SJSA1 (cell line): Measurements from ENCODE around the gene ATP11C. TPM values are rescaled to one million over a fixed set of nuclear protein-coding genes. Genes with fewer than 3 reads are reported as not detected.
"Not testable (repeated sequence)": the region's sequence is repeated elsewhere in the genome, so short reads cannot be mapped to it uniquely, and the experiment has no call there.

Source experiments
- DNase-seq, 2 experiments: peaks; one replicate each; pipeline ENCODE4 v3.0.0-alpha.2; 2015 to 2020; ENCODE audit warnings: low spot score in 2 of 2, low read depth in 1 of 2
- H3K27ac ChIP-seq: fragments of 250-450 bp; sonication (Bioruptor Pico); 2 replicates; pipeline ENCODE4 v1.5.1; 2020; ENCODE audit warnings: mild to moderate bottlenecking, moderate library complexity
- H3K27me3 ChIP-seq: fragments of 250-450 bp; sonication (Bioruptor Pico); replicated peaks from 2 replicates; pipeline ENCODE4 v1.5.1; 2020; ENCODE audit warnings: mild to moderate bottlenecking, moderate library complexity
- H3K36me3 ChIP-seq: fragments of 250-450 bp; sonication (Bioruptor Pico); 2 replicates; pipeline ENCODE4 v1.5.1; 2020; ENCODE audit warnings: mild to moderate bottlenecking
- H3K4me1 ChIP-seq: fragments of 250-450 bp; sonication (Bioruptor Pico); replicated peaks from 2 replicates; pipeline ENCODE4 v1.6.1; 2021; ENCODE audit warnings: mild to moderate bottlenecking
- H3K4me3 ChIP-seq: fragments of 250-450 bp; sonication (Bioruptor Pico); 2 replicates; pipeline ENCODE4 v1.5.1; 2020; ENCODE audit warnings: mild to moderate bottlenecking
- H3K9me3 ChIP-seq: fragments of 250-450 bp; sonication (Bioruptor Pico); replicated peaks from 2 replicates; pipeline ENCODE4 v1.5.1; 2020; ENCODE audit warnings: mild to moderate bottlenecking
- total RNA-seq: library from RNA; depleted of rRNA; stranded (reverse); fragments of >200 nt; shearing (Covaris generic); gene quantifications from 2 replicates; pipeline ENCODE4 v1.2.3, GENCODE V29; 2014

ATP11C gene
- total RNA-seq, 1 experiment from 2014 or later, result 49.6 TPM

DNA sequence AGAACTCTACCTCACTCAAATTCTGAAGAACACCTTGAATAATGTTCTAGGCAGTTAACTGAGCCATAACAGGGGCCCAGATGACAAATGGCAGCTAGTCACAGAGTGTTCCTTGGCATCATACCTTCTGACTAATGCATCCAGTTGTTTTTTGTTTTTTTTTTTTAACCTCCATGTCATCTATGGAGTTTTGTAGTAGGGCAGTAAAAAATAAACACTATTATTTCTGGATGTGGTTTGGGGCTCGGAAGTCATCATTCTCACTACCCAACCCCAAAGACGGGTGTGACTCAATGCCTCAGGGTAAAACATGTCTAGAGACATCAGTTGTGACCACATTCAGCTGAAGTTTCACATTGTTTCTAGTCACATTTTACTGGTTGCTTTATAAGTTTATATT lies 193.7 kb downstream of the ATP11C start:
- Histone ChIP-seq H3K9me3 (no peaks in the 10 kb centered on the region), H3K27me3 (no peaks in the 10 kb centered on the region), H3K27ac (0 out of 2 replicates have a peak overlapping the region, but pooled peaks have one; percentile 20), H3K4me1 (peaks cover 11% of the 10 kb centered on the region), H3K4me3 (no peak overlapping the region), H3K36me3 (no peaks in the 10 kb centered on the region)
- DNase-seq, result peak; percentile 59 to 63

DNA sequence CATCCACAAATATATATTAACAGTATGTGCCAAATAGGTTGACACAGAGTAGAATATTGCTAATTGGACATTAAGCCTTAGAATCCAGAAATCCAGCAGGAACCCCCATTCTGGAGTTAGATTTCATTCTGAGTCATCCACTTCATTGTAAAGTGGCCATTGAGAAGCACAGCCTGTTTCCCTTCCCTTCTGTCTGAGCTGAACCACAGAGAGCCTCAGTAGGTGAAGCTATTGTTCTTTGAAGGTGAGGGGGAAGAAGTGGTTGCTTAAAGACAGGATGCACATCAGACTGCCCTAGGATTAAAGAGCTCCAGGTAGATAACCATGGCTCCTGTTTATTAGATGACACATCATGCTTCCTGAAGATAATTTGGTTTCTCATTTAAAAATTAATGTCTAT lies 194.3 kb downstream of the ATP11C start:
- DNase-seq, result peak in 1 of 2 experiments; percentile 25
- Histone ChIP-seq H3K9me3 (no peaks in the 10 kb centered on the region), H3K27me3 (no peaks in the 10 kb centered on the region), H3K27ac (0 out of 2 replicates have a peak overlapping the region, but pooled peaks have one; percentile 20), H3K36me3 (no peaks in the 10 kb centered on the region), H3K4me1 (peaks cover 11% of the 10 kb centered on the region), H3K4me3 (no peak overlapping the region)

DNA sequence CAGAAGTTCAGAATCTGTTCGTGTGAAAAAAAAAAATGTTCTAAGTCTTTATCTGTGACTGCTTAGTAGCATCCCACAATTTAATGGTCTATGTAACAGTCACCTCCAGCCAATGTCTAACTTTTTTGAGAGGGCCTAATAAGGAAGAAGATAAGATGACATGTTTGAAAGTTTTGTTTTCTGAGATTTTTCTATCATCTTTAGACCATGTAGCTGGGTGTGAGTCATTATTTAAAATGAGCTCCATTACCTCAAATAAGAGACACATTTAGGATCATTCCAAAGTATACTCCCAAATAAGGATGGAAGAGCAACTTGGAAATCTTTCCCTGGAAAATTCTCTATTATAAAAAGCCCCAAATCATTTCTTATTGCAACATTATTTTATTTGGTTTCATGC lies 196.7 kb downstream of the ATP11C start:
- Histone ChIP-seq H3K27me3 (no peaks in the 10 kb centered on the region), H3K36me3 (no peaks in the 10 kb centered on the region), H3K9me3 (no peaks in the 10 kb centered on the region), H3K27ac (no peak overlapping the region), H3K4me3 (no peak overlapping the region), H3K4me1 (peaks cover 11% of the 10 kb centered on the region)
- no peak for DNase-seq

DNA sequence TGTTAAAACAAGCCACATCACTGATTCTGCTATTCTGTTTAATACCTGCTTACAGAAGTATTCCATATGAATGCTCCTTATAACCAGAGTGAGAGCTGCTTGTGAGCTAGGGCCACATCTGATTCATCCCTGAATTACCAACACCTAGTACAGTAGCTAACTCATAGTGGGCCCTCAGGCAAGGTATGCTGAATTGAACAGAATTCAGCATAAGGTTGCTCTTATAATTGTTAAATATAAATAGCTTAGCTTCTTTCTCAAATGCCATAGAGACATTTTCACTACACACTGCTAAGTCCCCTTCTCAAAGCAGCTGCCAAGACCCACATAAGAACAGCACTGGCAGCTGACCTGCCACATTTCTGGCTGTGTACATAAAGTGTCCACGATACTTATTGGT lies 197.9 kb downstream of the ATP11C start:
- no peak for DNase-seq
- H3K4me1 ChIP-seq, result peaks cover 11% of the 10 kb centered on the region
- no peaks in the 10 kb centered on the region for H3K27me3 ChIP-seq
- no peak overlapping the region for H3K27ac ChIP-seq
- H3K9me3 ChIP-seq, result no peaks in the 10 kb centered on the region
- no peaks in the 10 kb centered on the region for H3K36me3 ChIP-seq
- H3K4me3 ChIP-seq, result no peak overlapping the region

DNA sequence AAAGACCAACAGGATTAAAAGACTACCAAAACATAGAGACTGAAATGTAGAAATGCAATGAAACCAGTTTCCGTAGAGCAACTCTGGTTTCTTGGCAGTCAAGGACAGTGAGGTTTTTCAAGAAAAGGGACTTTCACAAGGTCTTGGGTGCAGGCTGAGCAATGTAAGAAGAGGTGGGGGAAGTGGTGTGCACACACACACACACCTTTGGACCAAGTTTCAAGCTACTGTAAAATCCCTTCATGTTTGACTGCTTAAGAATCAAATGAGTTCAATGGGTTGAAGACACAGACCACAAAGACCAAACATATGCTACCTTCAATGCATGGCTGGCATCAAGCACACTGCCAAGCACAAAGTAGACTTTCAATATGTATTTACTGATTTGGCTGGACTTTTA lies 207.1 kb downstream of the ATP11C start:
- Histone ChIP-seq H3K9me3 (no peaks in the 10 kb centered on the region), H3K4me1 (no peaks in the 10 kb centered on the region), H3K27me3 (no peaks in the 10 kb centered on the region), H3K36me3 (no peaks in the 10 kb centered on the region), H3K27ac (no peak overlapping the region), H3K4me3 (no peak overlapping the region)
- DNase-seq, result no peak

DNA sequence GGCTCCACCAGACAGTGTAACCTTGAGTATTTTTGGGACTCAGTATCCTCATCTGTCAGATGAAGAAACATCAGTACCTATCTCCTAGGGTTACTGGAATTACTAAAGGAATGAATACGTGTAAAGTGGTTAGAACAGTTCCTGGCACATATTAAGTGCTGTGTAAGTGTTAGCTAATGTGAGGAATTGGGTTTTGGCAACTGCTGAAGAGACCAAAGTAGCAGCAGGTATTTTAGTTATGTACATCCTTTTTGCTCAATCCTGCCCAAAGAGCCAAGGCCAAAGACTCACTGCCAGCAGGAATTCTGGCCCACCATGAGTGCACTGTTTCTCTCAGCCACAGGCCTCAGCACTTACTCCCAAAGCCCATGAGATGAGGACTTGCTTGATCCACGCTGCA lies 208.2 kb downstream of the ATP11C start:
- Histone ChIP-seq H3K27me3 (no peaks in the 10 kb centered on the region), H3K4me3 (no peak overlapping the region), H3K36me3 (no peaks in the 10 kb centered on the region), H3K27ac (no peak overlapping the region), H3K9me3 (no peaks in the 10 kb centered on the region), H3K4me1 (peaks cover 9% of the 10 kb centered on the region)
- DNase-seq, result no peak

DNA sequence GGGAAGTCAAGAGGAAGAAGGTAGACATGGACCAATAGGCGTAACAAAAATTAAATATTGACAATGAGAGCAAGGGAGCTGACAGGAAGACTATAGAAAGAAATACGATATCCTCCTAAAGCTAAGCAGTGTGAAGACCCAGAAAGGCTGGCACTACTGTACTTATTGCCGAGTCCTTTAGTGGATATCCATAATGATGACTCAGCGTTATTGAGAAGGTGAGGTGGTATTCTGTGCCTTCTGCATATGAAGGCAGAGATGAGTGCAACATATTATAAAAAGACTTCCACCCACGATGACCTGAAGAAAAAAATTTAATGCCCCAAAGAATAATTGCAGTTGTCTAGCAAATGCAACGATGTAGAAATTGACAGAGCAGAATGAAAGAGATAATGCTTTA lies 211.9 kb downstream of the ATP11C start:
- Histone ChIP-seq H3K27me3 (no peaks in the 10 kb centered on the region), H3K4me3 (no peak overlapping the region), H3K27ac (no peak overlapping the region), H3K9me3 (no peaks in the 10 kb centered on the region), H3K36me3 (no peaks in the 10 kb centered on the region), H3K4me1 (peaks cover 10% of the 10 kb centered on the region)
- no peak for DNase-seq

DNA sequence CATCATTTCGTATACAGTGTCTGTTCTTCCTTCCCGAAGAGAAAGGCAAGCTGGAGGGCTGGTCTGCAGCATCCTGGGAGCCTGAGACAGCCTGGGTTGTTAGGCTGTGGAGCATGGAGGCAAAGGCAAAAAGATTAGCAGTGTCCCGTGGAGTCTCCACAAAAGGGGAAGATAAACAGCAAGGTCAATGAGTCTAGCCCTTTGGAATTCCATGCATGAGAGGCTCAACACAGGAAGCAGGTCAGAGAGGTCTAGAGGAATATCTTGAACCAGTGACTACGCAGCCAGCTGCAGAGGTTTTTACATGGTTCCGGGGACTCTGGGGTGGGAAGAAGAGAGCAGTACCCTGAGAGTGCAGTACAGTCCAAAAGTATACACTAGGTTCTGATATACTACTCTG lies 212.7 kb downstream of the ATP11C start:
- no peaks in the 10 kb centered on the region for H3K36me3 ChIP-seq
- peak overlapping the region; percentile 61 for H3K27ac ChIP-seq
- H3K4me3 ChIP-seq, result no peak overlapping the region
- H3K9me3 ChIP-seq, result no peaks in the 10 kb centered on the region
- DNase-seq, result peak; percentile 54 to 63
- no peaks in the 10 kb centered on the region for H3K27me3 ChIP-seq
- H3K4me1 ChIP-seq, result peaks cover 10% of the 10 kb centered on the region

DNA sequence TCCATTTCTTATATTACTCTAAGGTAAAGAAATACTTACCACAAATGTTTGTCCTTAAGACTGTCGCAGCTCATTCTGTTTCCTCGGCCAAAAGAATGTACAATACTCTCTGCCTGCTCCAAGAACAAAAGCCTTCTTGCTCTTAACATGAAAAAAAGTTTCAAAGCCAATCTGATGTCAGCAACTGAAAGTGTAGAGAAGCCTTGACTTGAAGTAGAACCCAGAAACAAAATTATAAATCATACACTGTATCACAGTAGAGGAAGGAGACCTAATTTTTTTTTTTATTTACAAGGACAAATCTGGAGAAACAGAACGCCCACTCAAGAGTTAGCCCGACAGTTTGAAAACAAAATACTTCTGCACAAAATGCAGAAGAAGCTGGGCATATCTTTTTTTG lies 224.8 kb downstream of the ATP11C start, which contains the start of gene MCF2:
TSS of gene MCF2 (minus strand) at position 101 of the 400 bp plus-strand sequence. CDS start 56,423 bp downstream, outside the sequence.
- H3K4me3 ChIP-seq, result no peak within 1 kb of the TSS
- no peaks in the 10 kb centered on the region for H3K36me3 ChIP-seq
- no peak within 1 kb of the TSS for H3K27ac ChIP-seq
- H3K9me3 ChIP-seq, result no peaks in the 10 kb centered on the region
- H3K4me1 ChIP-seq, result no peaks in the 10 kb centered on the region
- no peaks in the 10 kb centered on the region for H3K27me3 ChIP-seq
- no peak for DNase-seq

DNA sequence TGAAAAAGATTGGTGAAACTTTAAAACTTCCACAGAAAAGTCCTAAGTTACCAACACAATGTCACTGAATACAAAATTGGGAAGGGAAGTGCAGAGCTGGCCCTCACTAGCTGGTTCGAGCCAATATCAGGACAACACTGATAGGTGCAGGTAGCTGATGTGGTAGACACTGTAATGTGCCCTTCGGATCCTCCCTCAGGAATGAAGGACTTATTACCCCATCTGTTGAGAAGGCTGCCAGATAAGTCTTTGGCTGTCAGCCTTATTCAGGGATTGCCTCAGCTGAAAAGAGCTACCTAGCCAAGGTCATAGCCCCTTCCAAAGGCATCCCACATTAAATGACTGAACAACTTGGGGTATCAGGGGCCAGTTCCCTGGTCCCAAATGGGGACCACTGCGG lies 230.2 kb downstream of the ATP11C start:
- no peak overlapping the region for H3K27ac ChIP-seq
- DNase-seq, result no peak
- no peaks in the 10 kb centered on the region for H3K9me3 ChIP-seq
- no peaks in the 10 kb centered on the region for H3K36me3 ChIP-seq
- no peaks in the 10 kb centered on the region for H3K4me1 ChIP-seq
- H3K27me3 ChIP-seq, result no peaks in the 10 kb centered on the region
- no peak overlapping the region for H3K4me3 ChIP-seq

DNA sequence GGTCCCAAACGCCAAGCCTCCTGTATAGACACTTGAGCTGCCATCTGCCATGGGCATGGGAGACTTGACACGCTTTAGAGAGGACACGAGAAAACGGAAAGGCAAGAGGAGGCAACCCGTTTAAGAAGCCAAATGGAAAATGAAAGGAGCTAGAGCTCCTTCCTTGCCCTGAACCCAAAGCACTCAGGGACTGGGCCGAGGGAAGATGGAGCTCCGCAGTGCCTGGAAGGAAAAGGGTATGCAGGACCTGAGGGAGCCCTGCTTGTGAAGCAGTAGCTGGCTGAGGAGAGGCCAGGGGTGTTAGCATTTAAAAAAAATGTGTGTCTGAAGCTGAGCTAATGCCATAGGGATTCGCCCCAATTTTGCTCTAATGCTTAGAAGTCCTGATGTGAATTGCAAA lies 239.9 kb downstream of the ATP11C start:
- DNase-seq, result no peak
- Histone ChIP-seq H3K36me3 (no peaks in the 10 kb centered on the region), H3K4me1 (no peaks in the 10 kb centered on the region), H3K27me3 (no peaks in the 10 kb centered on the region), H3K9me3 (no peaks in the 10 kb centered on the region), H3K4me3 (no peak overlapping the region), H3K27ac (no peak overlapping the region)

DNA sequence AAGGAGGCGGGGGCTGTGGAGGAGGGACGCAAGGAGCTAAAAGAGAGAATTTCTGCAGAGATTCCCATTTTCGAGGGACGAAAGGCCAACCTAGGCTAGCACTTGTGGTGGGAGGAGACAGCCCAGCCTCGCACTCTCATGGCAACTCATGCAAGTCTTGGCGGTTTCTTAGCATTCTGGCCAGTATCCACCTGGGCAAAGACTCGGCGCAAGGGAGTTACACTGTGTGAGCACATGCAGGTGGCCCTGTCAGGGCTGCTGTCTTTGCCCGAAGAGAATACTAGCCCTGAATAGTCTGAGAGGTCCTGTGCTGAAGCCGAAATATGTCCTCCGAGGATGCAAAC lies 240.4 kb downstream of the ATP11C start:
- Histone ChIP-seq H3K4me1 (no peaks in the 10 kb centered on the region), H3K9me3 (no peaks in the 10 kb centered on the region), H3K27me3 (no peaks in the 10 kb centered on the region), H3K27ac (no peak overlapping the region), H3K36me3 (no peaks in the 10 kb centered on the region), H3K4me3 (no peak overlapping the region)
- no peak for DNase-seq

DNA sequence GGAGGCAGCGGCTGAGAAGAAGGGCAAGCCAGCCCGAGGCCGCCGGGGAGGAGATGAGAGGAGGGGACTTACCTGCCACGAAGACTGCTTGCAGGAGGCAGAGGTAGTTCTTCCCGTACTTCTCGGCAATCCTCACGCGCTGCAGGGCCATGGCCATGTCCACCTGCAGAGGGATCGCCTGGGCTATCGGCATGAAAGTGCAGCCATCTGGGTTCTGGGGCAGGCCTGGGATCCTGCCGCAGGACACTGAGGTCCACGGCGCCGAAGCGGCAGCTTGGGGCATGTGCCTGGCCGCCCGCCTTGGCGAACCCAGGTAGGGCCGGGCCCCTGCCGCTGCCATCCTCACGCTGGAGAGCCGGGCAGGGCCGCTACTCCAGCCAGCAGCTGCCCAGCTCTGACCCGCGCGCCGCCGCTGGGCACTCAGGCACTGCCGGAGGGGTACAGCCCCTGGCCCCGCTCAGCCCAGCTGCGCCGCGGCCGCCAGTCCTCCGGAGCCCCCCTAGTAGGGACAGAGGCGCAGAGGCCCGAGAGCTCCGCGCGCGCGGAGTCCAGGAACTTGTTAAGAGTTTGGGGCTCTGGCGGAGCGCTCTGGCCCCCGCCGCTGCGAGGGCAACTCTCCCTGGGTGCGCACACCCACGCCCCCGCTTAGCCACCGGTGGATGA lies 240.9 kb downstream of the ATP11C start:
- Histone ChIP-seq H3K9me3 (no peaks in the 10 kb centered on the region), H3K27ac (no peak overlapping the region), H3K4me1 (no peaks in the 10 kb centered on the region), H3K4me3 (no peak overlapping the region), H3K27me3 (no peaks in the 10 kb centered on the region), H3K36me3 (no peaks in the 10 kb centered on the region)
- no peak for DNase-seq

DNA sequence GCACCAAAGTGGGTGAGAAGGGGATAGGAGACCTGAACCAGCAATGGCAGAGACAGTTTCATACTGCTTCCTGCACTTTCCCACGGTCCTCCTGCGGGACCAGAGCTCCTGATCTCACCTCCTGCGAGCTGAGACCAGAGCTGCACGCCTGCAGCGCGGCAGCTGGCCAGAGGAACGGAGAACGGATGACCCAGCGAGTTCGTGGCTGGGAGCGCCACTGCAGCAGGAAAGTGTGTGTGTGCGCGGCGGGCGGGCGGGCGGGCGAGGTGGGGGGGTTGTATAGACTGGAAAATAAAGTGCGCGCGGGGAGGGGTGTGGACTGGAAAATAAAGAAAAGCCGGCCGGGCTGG lies 241.4 kb downstream of the ATP11C start:
- no peak for DNase-seq
- no peak overlapping the region for H3K4me3 ChIP-seq
- no peak overlapping the region for H3K27ac ChIP-seq

DNA sequence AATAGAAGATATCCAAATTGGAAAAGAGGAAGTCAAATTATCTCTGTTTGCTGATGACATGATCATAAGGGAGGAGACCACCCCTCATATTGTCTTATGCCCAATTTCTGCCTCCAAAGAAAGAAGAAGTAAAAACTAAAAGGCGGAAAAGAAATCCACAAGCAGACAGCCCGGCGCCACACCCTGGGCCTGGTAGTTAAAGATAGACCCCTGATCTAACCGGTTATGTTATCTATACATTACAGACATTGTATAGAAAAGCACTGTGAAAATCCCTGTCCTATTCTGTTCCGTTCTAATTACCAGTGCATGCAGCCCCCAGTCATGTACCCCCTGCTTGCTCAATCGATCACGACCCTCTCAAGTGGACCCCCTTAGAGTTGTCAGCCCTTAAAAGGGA lies 247.7 kb downstream of the ATP11C start:
- not testable (repeated sequence) for DNase-seq, H3K9me3 ChIP-seq, H3K36me3 ChIP-seq, H3K4me1 ChIP-seq, H3K27ac ChIP-seq, H3K4me3 ChIP-seq, H3K27me3 ChIP-seq

More for the DNA sequence above, 241.4 kb downstream of the ATP11C start:
- H3K4me1 ChIP-seq, result no peaks in the 10 kb centered on the region
- no peaks in the 10 kb centered on the region for H3K36me3 ChIP-seq
- no peaks in the 10 kb centered on the region for H3K27me3 ChIP-seq
- no peaks in the 10 kb centered on the region for H3K9me3 ChIP-seq
